Mesothelial cell of epicardium (in vitro differentiated cells): ENCODE measurements around the gene SPECC1L. TPM values are rescaled to one million over a fixed set of nuclear protein-coding genes. Genes with fewer than 3 reads are reported as not detected.
A peak's percentile ranks its signal among the peaks of the same experiment; 100 is the strongest.
"Not testable (repeated sequence)": the region's sequence is repeated elsewhere in the genome, so short reads cannot be mapped to it uniquely, and the experiment has no call there.

Experiments used
- DNase-seq, 2 experiments: peaks; one replicate each; pipeline ENCODE4 v3.0.0; 2021; ENCODE audit warnings: low spot score in 2 of 2; ENCODE audit not compliant: unreplicated experiment in 2 of 2
- H3K27ac Mint-ChIP-seq: 2 replicates; pipeline ENCODE4 v1.8.0; 2021; ENCODE audit warnings: mixed read lengths
- H3K27me3 Mint-ChIP-seq: 2 replicates; pipeline ENCODE4 v1.8.0; 2021; ENCODE audit warnings: low read depth, mixed read lengths
- H3K36me3 Mint-ChIP-seq: 2 replicates; pipeline ENCODE4 v1.8.0; 2021; ENCODE audit warnings: mixed read lengths
- H3K4me1 Mint-ChIP-seq: 2 replicates; pipeline ENCODE4 v1.8.0; 2021; ENCODE audit warnings: mixed read lengths
- H3K4me3 Mint-ChIP-seq: 2 replicates; pipeline ENCODE4 v1.8.0; 2021; ENCODE audit warnings: mild to moderate bottlenecking, moderate library complexity, mixed read lengths
- H3K9me3 Mint-ChIP-seq: 2 replicates; pipeline ENCODE4 v1.8.0; 2021; ENCODE audit warnings: mixed read lengths
- total RNA-seq: library from RNA; stranded (reverse); gene quantifications from 3 replicates; pipeline ENCODE4 v1.2.1, GENCODE V29; 2021
- TF ChIP-seq, protein P1 (sequence below): fragments of 200-600 bp; sonication (generic); IDR thresholded peaks from one replicate; pipeline ENCODE4 v1.5.0; 2021; ENCODE audit warnings: antibody characterized with exemption; ENCODE audit not compliant: unreplicated experiment

SPECC1L gene
- total RNA-seq, 1 donor from 2014 or later, result 88.0 TPM

DNA sequence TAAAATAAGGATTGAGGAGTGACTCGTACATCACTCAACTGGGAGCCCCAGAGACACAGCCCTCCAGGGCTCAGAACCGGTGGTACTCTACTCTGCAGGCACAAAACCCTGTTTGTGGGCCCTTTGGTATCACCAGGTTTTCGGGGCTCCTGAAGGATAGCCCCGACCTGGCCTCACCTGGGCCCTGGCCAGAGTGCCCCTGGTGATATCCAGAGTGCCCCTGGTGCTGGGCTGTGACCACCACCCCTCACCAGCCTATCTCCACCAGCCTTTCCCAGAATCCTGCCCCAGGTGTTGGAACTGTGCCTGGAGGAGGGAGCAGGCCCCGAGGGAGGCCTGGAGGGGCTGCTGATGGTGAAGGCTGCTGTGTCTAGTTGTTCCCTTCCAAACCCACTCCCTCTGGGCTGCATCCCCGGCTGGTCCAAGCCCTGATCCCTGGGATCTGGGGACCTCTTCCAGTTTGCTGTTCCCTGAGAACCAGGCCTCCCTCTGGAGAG lies 23.6 kb upstream of the SPECC1L start:
- TF ChIP-seq, protein P1, sequence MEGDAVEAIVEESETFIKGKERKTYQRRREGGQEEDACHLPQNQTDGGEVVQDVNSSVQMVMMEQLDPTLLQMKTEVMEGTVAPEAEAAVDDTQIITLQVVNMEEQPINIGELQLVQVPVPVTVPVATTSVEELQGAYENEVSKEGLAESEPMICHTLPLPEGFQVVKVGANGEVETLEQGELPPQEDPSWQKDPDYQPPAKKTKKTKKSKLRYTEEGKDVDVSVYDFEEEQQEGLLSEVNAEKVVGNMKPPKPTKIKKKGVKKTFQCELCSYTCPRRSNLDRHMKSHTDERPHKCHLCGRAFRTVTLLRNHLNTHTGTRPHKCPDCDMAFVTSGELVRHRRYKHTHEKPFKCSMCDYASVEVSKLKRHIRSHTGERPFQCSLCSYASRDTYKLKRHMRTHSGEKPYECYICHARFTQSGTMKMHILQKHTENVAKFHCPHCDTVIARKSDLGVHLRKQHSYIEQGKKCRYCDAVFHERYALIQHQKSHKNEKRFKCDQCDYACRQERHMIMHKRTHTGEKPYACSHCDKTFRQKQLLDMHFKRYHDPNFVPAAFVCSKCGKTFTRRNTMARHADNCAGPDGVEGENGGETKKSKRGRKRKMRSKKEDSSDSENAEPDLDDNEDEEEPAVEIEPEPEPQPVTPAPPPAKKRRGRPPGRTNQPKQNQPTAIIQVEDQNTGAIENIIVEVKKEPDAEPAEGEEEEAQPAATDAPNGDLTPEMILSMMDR, result no peak
- H3K27me3 Mint-ChIP-seq, result no peaks in the 10 kb centered on the region
- no peaks in the 10 kb centered on the region for H3K9me3 Mint-ChIP-seq
- H3K27ac Mint-ChIP-seq, result peak overlapping the region; percentile 61
- no peak for DNase-seq
- H3K4me3 Mint-ChIP-seq, result no peak overlapping the region
- peaks cover 45% of the 10 kb centered on the region for H3K4me1 Mint-ChIP-seq
- H3K36me3 Mint-ChIP-seq, result no peaks in the 10 kb centered on the region

- Mint-ChIP-seq H3K4me3 (no peak overlapping the region), H3K27ac (peak overlapping the region; percentile 30), H3K9me3 (no peaks in the 10 kb centered on the region), H3K36me3 (no peaks in the 10 kb centered on the region), H3K27me3 (no peaks in the 10 kb centered on the region), H3K4me1 (peaks cover 42% of the 10 kb centered on the region)
- TF ChIP-seq, protein P1, result peak; percentile 72
- peak; percentile 68 to 81 for DNase-seq
These were observed 22.9 kb upstream of the SPECC1L start for GRCh38 chr22:24247564-24248344.

- not testable (repeated sequence) for DNase-seq, H3K9me3 Mint-ChIP-seq, H3K27ac Mint-ChIP-seq, H3K36me3 Mint-ChIP-seq, H3K4me3 Mint-ChIP-seq, H3K27me3 Mint-ChIP-seq
- peaks cover 33% of the 10 kb centered on the region for H3K4me1 Mint-ChIP-seq
These were observed 22.0 kb upstream of the SPECC1L start for GRCh38 chr22:24248611-24249010.

DNA sequence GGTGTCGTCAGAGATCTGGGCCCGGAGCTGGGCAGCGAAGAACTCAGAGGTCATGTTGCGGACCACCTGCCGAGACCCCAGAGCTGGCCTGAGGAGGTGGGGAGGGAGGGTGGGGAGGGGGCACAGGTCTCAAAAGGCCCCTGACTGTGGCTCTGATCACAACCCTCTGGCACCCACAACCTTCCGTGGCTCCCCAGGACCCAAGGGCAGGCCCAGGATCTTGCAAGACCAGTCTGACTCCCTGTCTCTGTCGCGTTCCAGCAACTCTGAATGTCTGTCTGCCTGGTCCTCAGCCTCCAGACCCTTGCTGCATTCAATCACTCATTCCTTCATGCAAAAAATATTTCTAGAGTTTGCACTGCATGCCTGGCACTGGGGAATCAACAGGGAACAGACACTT lies 21.2 kb upstream of the SPECC1L start:
- not testable (repeated sequence) for H3K4me3 Mint-ChIP-seq, H3K27ac Mint-ChIP-seq, H3K36me3 Mint-ChIP-seq, DNase-seq, H3K27me3 Mint-ChIP-seq, H3K9me3 Mint-ChIP-seq
- H3K4me1 Mint-ChIP-seq, result peaks cover 29% of the 10 kb centered on the region

GRCh38 chr22:24251286-24251685 lies 19.3 kb upstream of the SPECC1L start:
- not testable (repeated sequence) for H3K27me3 Mint-ChIP-seq, H3K36me3 Mint-ChIP-seq, DNase-seq, H3K27ac Mint-ChIP-seq, H3K4me3 Mint-ChIP-seq, H3K9me3 Mint-ChIP-seq
- peaks cover 11% of the 10 kb centered on the region for H3K4me1 Mint-ChIP-seq

DNA sequence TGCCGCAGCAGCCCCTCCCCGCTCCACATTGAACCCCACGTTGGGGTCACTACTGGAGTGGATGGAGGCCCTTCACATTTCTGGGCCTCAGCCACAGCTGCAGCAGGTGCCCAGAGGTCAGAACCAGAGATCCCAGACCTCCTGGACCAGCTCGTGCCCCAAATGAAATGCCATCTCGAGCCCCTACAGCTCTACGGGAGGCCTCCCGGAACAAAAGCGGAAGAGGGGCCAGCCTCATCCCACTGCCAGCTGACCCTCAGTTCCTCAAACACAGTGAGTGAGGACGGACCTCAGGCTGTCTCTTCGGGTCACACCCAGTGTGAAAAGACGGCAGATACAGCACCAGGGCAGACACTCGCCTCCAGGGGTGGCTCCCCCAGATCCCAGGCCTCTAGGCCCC lies 17.5 kb upstream of the SPECC1L start:
- not testable (repeated sequence) for H3K4me1 Mint-ChIP-seq, H3K27ac Mint-ChIP-seq, H3K36me3 Mint-ChIP-seq, H3K27me3 Mint-ChIP-seq, H3K9me3 Mint-ChIP-seq, H3K4me3 Mint-ChIP-seq, DNase-seq

DNA sequence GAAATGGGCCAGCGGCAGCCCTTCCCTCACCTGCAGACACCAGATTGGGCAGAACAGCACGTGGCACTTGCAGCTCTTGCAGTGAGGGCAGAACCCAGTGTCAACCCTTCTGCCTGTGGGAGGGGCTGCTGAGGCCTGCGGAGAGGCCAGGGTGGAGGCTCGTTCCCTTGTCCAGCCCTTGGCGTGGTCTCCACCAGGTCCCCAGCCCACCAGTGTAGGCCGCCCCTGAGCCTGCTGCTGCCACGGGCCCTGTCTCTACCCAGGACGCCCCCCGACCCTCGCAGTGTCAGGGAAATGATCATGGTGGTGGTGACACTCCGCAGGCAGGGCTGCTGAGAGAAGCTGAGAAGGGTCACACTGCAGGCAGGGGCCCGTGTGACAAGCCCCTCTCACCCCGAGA lies 14.5 kb upstream of the SPECC1L start:
- not testable (repeated sequence) for H3K27me3 Mint-ChIP-seq, H3K4me1 Mint-ChIP-seq, DNase-seq, H3K27ac Mint-ChIP-seq, H3K36me3 Mint-ChIP-seq, H3K4me3 Mint-ChIP-seq, H3K9me3 Mint-ChIP-seq

GRCh38 chr22:24256736-24257135 lies 13.9 kb upstream of the SPECC1L start:
- H3K4me1 Mint-ChIP-seq, H3K27ac Mint-ChIP-seq, H3K9me3 Mint-ChIP-seq, H3K36me3 Mint-ChIP-seq, DNase-seq, H3K27me3 Mint-ChIP-seq, H3K4me3 Mint-ChIP-seq: not testable (repeated sequence)

- H3K27me3 Mint-ChIP-seq, H3K27ac Mint-ChIP-seq, H3K36me3 Mint-ChIP-seq, H3K9me3 Mint-ChIP-seq, H3K4me1 Mint-ChIP-seq, H3K4me3 Mint-ChIP-seq: not testable (repeated sequence)
- TF ChIP-seq, protein P1, result peak; percentile 38
- peak; percentile 52 to 83 for DNase-seq
These were observed 11.2 kb upstream of the SPECC1L start for GRCh38 chr22:24259459-24259858.

DNA sequence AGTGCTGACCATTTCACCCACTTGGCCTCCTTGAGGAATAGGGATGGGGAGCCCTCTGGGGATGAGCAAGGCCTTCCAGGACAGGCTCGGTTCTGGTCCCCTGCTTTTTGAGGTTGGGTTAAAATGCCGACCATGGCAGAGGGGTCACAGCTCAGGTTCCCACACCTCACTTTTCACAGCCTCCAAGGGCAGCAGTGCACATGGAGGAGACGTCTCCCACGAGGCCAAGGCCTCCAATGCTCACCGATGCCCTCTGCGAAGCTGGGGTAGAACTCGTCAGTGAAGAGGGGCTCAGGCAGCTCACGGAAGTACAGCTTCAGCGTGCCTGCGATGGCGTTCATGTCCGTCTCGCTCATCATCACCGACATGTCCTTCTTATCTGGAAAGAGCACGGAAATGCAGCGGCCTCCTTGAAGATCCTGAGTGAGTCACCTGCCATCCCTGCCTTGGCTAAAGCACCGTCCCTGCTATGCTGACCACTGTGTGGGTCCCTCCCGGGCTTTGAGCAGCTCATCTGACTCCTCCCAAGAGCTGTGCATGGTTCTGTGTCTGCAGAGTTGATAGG lies 8.4 kb upstream of the SPECC1L start:
- not testable (repeated sequence) for DNase-seq, H3K27me3 Mint-ChIP-seq, H3K9me3 Mint-ChIP-seq, H3K36me3 Mint-ChIP-seq, H3K4me3 Mint-ChIP-seq, H3K27ac Mint-ChIP-seq
- H3K4me1 Mint-ChIP-seq, result peaks cover 15% of the 10 kb centered on the region

DNA sequence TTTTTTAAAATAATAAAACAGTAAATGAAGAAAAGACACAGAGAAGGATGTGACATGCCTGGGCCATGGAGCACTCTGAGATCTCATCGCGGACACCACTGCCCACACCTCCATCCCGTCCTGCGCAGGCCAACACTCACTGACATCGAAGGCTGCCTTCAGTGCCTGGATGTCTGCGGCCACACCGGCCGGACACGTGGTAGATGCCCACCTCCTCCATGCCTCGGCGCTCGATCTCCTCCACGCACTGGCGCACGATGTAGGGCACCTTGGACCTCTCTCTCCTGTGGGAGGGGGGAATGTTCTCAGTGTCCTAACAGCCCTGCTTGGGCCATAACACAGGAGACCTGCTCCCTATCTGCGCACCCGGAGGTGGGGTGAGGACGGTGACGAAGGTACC lies 7.2 kb upstream of the SPECC1L start:
- not testable (repeated sequence) for H3K9me3 Mint-ChIP-seq, H3K36me3 Mint-ChIP-seq, H3K27ac Mint-ChIP-seq

More for the DNA sequence above, 7.2 kb upstream of the SPECC1L start:
- H3K4me3 Mint-ChIP-seq, H3K27me3 Mint-ChIP-seq, DNase-seq: not testable (repeated sequence)
- H3K4me1 Mint-ChIP-seq, result peaks cover 15% of the 10 kb centered on the region
